ENCODE measurements around the gene MYRIP. TPM values are rescaled to one million over a fixed set of nuclear protein-coding genes. Genes with fewer than 3 reads are reported as not detected.

MYRIP gene
- total RNA-seq, 2 donors from 2014 or later, result not detected

DNA sequence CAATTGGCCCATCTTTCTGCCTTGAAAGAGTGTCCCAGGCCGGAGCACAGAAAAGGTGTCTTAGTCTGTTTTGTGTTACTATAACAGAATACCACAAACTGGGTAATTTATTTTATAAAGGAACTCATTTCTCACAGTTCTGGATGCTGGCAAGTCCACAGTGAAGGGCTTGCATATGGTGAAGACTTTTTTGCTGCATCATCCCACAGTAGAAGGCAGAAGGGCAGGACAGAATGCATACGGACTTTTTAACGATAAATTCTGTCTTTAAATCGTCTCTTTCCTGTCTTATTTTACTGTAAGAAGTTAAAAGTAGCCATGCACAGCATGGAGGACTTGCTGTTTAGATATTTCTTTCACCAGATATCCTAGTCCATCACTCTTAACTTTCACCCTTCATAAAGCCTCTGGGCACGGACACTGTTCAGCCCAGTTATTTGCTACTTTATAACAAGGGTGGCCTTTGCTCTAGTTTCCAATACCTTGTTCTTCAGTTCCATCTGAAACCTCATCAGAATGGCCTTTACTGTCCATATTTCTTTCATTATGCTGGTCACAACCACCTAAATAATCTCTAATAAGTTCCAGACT, 489.8 kb downstream of the MYRIP start:
- Mint-ChIP-seq H3K9me3 (no peaks in the 10 kb centered on the region), H3K27ac (no peak overlapping the region), H3K4me1 (no peaks in the 10 kb centered on the region), H3K36me3 (ENCODE audit: low read depth) (peaks cover 22% of the 10 kb centered on the region), H3K4me3 (no peak overlapping the region), H3K27me3 (no peaks in the 10 kb centered on the region)
- ATAC-seq (replicated peaks), result no peak

- H3K4me1 Mint-ChIP-seq, result no peaks in the 10 kb centered on the region
- peaks cover 22% of the 10 kb centered on the region for H3K36me3 Mint-ChIP-seq (ENCODE audit: low read depth)
- ATAC-seq (replicated peaks), result no peak
- H3K4me3 Mint-ChIP-seq, result no peak overlapping the region
- no peaks in the 10 kb centered on the region for H3K9me3 Mint-ChIP-seq
- no peak overlapping the region for H3K27ac Mint-ChIP-seq
- no peaks in the 10 kb centered on the region for H3K27me3 Mint-ChIP-seq
Observed at GRCh38 chr3:40299721-40300335, 490.4 kb downstream of the MYRIP start.

DNA sequence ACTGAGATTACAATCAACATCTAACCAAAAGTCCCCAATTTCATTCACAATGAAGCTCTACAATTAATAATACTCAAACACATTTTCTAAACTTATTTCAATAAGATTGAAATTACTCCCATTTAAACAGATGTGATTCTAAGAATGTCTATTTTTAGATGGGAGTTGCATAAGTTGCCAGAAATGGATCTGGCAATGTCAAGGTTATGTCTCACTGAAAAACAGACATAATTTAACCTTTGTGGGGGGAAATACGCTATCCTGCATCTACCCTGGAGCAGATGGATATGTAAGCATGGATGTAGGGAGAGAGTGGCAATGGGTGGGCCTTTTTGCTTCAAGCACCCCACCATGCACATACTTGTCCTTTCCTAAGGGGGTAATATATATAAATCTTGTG, 493.4 kb downstream of the MYRIP start:
- no peaks in the 10 kb centered on the region for H3K27me3 Mint-ChIP-seq
- H3K4me3 Mint-ChIP-seq, result no peak overlapping the region
- H3K4me1 Mint-ChIP-seq, result no peaks in the 10 kb centered on the region
- no peaks in the 10 kb centered on the region for H3K9me3 Mint-ChIP-seq
- no peak for ATAC-seq (replicated peaks)
- no peak overlapping the region for H3K27ac Mint-ChIP-seq
- H3K36me3 Mint-ChIP-seq (ENCODE audit: low read depth), result peaks cover 15% of the 10 kb centered on the region

GRCh38 chr3:40304352-40304751, 494.9 kb downstream of the MYRIP start:
- Mint-ChIP-seq H3K9me3 (no peaks in the 10 kb centered on the region), H3K4me3 (no peak overlapping the region), H3K4me1 (no peaks in the 10 kb centered on the region), H3K36me3 (ENCODE audit: low read depth) (peaks cover 16% of the 10 kb centered on the region), H3K27ac (no peak overlapping the region), H3K27me3 (no peaks in the 10 kb centered on the region)
- no peak for ATAC-seq (replicated peaks)

DNA sequence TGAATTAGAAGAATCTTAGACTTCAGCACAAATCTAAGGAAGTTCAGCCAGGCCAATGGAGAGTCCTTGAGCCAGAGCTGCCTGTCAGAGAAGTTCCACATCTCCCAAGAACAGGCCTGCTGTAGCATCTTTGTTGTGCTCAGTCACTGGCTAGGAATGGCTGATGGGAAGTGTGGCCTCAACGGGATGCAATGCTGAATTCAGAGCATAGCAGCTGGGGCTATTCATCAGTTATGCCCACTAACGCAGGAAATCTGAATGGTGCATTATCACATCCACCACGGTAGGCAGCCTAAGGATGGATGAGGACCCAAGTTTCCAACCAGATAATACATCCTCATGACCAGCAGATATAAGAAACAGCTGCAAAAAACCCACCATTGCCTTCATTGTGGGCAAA, 496.9 kb downstream of the MYRIP start:
- H3K27ac Mint-ChIP-seq, result no peak overlapping the region
- H3K27me3 Mint-ChIP-seq, result no peaks in the 10 kb centered on the region
- no peak for ATAC-seq (replicated peaks)
- H3K36me3 Mint-ChIP-seq (ENCODE audit: low read depth), result peaks cover 21% of the 10 kb centered on the region
- H3K9me3 Mint-ChIP-seq, result no peaks in the 10 kb centered on the region
- no peaks in the 10 kb centered on the region for H3K4me1 Mint-ChIP-seq
- no peak overlapping the region for H3K4me3 Mint-ChIP-seq

GRCh38 chr3:40307176-40307575, 497.8 kb downstream of the MYRIP start:
- H3K27me3 Mint-ChIP-seq, result no peaks in the 10 kb centered on the region
- no peak overlapping the region for H3K27ac Mint-ChIP-seq
- no peak for ATAC-seq (replicated peaks)
- H3K4me1 Mint-ChIP-seq, result no peaks in the 10 kb centered on the region
- H3K4me3 Mint-ChIP-seq, result no peak overlapping the region
- peaks cover 29% of the 10 kb centered on the region for H3K36me3 Mint-ChIP-seq (ENCODE audit: low read depth)
- no peaks in the 10 kb centered on the region for H3K9me3 Mint-ChIP-seq

- Mint-ChIP-seq H3K36me3 (ENCODE audit: low read depth) (peaks cover 46% of the 10 kb centered on the region), H3K27me3 (no peaks in the 10 kb centered on the region), H3K4me1 (no peaks in the 10 kb centered on the region), H3K9me3 (no peaks in the 10 kb centered on the region), H3K4me3 (peak overlapping the region; percentile 95), H3K27ac (peak overlapping the region; percentile 99)
- ATAC-seq (replicated peaks), result no peak
Observed at GRCh38 chr3:40308725-40309417, 499.5 kb downstream of the MYRIP start.

DNA sequence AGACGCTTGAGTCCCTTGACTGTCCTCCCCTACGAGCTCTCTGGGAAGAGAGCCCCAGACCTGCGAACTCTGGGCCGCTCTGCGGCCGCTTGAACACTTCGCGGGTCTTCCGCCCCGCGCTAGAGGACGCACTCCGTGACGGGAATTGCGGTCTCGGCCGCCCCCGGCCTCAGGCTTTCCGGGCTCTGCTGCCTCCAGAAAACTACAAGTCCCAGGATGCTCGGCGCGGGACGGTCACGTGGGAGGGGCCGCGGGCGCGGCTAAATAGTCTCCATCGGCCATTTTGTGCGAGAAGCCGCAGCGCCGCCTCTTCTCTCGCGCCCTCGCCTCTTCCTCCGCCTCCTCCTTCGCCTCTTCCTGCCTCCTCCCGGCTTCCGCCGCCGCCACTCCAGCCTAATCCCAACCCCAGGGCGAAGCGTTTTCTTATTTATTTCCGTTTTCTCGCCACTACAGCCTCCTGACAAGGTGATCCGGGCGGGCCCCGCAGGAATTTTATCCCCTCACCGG, 500.1 kb downstream of the MYRIP start, which contains the start of gene EIF1B:
TSS of gene EIF1B (plus strand) at position 290 of the 507 bp plus-strand sequence. CDS start 235 bp downstream, outside the sequence.
- ATAC-seq (replicated peaks), result peak; percentile 94
- Mint-ChIP-seq H3K4me3 (peak within 1 kb of the TSS; percentile 95), H3K9me3 (no peaks in the 10 kb centered on the region), H3K27me3 (no peaks in the 10 kb centered on the region), H3K27ac (peak within 1 kb of the TSS; percentile 99), H3K36me3 (ENCODE audit: low read depth) (peaks cover 52% of the 10 kb centered on the region), H3K4me1 (no peaks in the 10 kb centered on the region)

Data from activated T-helper 17 cell treated with anti-CD3 and anti-CD28 coated beads, Interleukin-2, amount 50 U/mL, for 72 hours (primary cell).